GM12891 (cell line): ENCODE results near the gene ZNF747.

Source experiments
- POLR2AphosphoS5 ChIP-seq: IDR thresholded peaks from 2 replicates; pipeline ENCODE4 v1.6.1; 2011; ENCODE audit warnings: low read depth, low read length, control low read depth
- TAF1 ChIP-seq: IDR thresholded peaks from 2 replicates; pipeline ENCODE4 v1.6.1; 2011; ENCODE audit warnings: low read depth, low read length, control low read depth

- no peak for TF ChIP-seq TAF1
- TF ChIP-seq POLR2AphosphoS5, result no peak
These were observed 52.3 kb downstream of the ZNF747 start for GRCh38 chr16:30482366-30482765.
